Effector CD8-positive, alpha-beta T cell (primary cell): ENCODE data around the gene DENND1B.
"Not testable (repeated sequence)": the region's sequence is repeated elsewhere in the genome, so short reads cannot be mapped to it uniquely, and the experiment has no call there.

ENCODE experiments used
- DNase-seq: peaks from one replicate; lab custom pipeline; 2025; lab: John Stamatoyannopoulos, UW

DENND1B gene

GRCh38 chr1:197553281-197553680 is 222.0 kb downstream of the DENND1B start:
- no peak for DNase-seq

DNA sequence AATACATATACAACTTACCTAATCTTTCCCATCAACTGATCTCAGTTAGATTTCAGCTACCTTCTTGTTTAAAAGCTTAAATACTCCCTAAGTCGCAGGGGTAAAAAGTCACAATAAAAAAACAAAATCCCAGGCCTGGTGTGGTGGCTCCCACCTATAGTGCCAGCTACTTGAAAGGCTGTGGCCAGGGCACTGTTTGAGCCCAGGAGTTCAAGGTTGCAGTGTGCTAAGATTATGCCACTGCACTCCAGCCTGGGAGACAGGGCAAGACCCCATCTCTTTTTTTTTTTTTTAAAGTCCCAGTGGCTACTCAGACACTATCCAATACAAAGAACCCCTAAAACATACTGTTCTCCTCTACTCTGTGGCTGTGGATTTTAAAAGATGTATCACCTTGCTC is 228.3 kb downstream of the DENND1B start:
- DNase-seq = no peak

DNA sequence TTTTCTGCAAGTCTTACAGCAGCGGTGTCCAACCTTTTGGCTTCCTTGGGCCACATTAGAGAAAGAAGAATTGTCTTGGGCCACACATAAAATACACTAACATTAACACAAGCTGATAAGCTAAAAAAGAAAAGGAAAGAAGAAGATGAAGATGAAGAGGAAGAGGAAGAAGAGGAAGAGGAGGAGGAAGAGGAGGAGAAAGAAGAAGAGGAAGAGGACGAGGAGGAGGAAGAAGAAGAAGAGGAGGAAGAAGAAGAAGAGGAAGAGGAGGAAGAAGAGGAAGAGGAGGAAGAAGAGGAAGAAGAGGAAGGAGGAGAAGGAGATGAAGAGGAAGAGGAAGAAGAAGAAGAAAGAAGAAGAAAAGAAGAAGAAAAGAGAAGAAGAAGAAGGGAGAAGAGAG is 230.7 kb downstream of the DENND1B start:
- no peak for DNase-seq

DNA sequence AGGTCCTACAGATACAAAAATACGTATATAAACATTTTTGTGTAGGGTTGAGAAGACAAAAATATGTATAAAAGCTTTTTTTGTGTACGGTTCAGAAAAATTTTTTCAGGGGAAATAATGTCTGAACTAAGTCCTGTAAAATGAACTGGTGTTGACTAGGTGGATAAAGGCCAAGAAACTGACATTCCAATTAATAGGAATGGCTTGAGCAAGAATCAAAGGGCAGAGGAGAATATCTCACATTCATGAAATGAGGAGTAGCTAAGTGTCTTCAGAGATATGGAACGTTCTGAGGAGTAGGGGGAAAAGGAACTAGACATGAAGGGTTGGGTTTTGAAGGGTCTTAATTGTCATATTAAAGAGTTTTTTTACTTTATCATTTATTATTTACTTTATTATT is 231.2 kb downstream of the DENND1B start:
- no peak for DNase-seq

- DNase-seq = no peak
Measured at GRCh38 chr1:197541411-197541810, 233.9 kb downstream of the DENND1B start.

GRCh38 chr1:197526736-197527371 is 248.4 kb downstream of the DENND1B start:
- DNase-seq = no peak

GRCh38 chr1:197521118-197521739 is 254.1 kb downstream of the DENND1B start:
- DNase-seq = no peak

GRCh38 chr1:197519741-197520334 is 255.4 kb downstream of the DENND1B start:
- DNase-seq = no peak

DNA sequence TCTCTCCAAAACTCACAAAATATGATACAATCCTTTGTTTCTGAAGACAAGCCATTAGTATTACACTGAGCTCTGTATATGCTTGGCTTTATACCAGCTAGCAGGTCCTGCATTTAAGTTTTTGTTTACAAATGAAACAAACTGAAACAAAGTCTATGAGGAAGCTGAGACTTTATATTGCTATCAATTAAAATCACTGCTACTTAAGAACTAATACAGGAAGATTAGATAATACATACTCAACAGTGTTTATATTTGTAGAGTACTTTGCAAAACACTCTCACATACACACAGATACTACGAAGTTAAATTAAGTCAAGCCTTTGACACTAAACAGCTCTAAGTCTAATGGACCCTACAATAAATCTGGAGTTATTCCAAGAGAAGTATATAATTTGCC is 259.9 kb downstream of the DENND1B start:
- DNase-seq = no peak

GRCh38 chr1:197510691-197511378 is 264.4 kb downstream of the DENND1B start:
- no peak for DNase-seq

DNA sequence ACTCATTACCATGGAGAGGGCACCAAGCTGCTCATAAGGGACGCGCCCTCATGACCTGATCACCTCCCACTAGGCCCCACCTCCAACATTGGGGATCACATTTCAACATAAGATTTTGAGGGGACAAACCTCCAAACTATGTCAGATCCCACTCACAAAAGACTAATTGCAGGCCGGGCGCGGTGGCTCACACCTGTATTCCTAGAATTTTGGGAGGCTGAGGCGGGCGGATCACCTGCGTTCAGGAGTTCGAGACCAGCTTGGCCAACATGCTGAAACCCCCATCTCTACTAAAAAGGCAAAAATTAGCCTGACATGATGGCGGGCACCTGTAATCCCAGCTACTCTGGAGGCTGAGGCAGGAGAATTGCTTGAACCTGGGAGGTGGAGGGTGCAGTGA is 278.6 kb downstream of the DENND1B start:
- DNase-seq = no peak

- DNase-seq = not testable (repeated sequence)
Measured at GRCh38 chr1:197491505-197491904, 283.8 kb downstream of the DENND1B start.

- DNase-seq = no peak
Measured at GRCh38 chr1:197486946-197487345, 288.3 kb downstream of the DENND1B start.

DNA sequence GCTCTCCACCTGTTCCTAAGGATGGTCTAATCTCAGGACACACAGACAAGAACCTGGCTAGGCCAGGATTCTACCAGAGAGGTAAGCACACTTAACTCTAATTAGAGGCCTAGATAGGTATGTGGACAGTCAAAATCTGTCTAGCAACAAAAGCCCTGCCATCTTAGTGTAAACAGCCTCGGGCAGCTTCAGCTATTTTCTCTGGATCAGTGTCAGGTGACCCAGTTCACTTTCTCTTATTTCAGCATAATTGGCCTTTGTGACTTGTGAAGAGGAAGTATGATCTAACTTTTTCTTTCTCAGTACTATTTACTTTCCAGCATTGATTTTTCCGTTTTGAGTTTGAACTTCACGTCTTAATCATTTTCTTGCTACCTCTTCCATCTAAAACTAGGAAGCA is 289.5 kb downstream of the DENND1B start:
- no peak for DNase-seq

DNA sequence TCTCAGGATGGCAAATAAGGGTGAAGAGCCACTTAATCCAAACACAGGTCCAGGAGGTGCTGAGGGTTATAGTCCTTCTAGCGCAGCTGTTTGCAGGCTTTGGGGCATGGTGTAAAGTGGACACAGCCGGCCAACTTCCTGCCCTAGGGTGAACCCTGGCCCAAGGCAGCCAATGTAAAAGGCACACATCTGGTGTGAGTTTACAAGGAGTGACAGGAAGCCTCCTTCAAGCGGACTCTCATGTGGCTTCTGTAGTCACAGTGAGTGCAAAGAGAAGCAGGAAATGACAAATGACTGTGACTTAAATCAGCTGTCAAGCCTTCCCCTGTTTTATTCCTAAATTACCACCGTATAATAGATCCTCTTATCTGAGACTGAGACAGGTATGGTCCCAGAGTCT is 294.2 kb downstream of the DENND1B start:
- DNase-seq = no peak

- DNase-seq = no peak
Measured at GRCh38 chr1:197480446-197480845, 294.8 kb downstream of the DENND1B start.

DNA sequence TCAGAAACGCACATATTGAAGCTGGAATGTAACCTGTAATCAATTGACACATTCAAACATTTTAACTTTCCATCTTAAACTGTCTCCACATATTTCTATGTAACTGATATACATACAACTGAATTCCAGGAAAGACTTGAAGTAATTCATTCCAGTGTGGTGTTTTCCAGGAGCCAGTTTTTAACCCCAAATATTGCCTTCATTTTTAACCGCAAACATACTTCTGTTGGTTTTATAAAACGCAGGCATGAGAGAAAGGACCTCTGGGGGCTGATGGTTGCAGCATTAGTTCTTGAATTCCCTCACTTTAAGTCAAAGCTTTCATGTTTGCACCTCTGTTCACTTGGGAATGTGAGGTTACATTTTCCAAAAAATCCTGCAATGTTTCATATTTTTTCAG is 303.1 kb downstream of the DENND1B start:
- no peak for DNase-seq

- no peak for DNase-seq
Measured at GRCh38 chr1:197471248-197471985, 303.9 kb downstream of the DENND1B start.

DNA sequence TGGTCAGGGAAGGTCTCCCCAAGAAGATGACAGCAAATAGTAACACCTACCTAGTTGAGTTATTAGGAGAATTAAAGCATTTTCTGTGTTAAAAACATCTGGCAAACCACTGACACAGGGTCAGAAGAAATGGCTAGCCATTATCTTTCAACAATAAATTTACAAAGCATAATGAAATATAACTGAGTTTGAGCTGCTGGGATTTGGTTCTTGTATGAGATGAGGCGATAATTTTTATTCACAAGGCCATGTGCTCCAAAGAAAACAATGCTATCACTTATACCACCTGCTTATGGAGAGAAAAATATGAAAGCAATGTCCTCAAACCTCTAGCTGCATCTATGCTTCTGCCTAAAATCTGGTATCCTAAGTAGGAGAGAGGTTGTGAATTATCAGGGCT is 304.9 kb downstream of the DENND1B start:
- DNase-seq = no peak

DNA sequence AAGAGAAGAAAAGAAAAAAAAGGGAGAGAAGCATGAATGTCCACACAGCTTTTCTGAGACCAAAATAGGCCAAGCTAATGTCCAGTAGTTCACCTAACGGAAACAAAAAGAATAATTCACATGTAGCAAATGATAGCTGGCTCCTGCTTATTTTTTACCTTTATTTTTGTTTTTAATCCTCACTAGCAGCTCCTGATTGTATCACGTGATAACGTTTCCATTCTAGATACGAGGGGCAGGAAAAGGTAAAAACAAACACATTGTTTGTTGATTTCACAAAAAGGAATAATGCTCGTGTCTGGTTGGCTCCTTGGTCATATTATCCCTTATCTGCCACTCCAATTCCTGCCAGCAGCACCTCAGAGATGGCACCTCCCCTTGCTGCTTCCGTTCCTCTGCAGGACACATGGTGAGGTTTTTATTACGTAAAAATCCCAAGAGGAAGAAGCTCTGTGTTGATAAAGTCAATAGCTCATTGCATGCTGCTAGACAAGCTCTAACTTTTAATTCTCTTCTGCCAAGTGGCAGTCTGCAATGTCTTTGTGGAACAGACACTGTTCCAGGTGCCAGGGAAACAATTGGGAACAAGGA is 305.6 kb downstream of the DENND1B start:
- no peak for DNase-seq

DNA sequence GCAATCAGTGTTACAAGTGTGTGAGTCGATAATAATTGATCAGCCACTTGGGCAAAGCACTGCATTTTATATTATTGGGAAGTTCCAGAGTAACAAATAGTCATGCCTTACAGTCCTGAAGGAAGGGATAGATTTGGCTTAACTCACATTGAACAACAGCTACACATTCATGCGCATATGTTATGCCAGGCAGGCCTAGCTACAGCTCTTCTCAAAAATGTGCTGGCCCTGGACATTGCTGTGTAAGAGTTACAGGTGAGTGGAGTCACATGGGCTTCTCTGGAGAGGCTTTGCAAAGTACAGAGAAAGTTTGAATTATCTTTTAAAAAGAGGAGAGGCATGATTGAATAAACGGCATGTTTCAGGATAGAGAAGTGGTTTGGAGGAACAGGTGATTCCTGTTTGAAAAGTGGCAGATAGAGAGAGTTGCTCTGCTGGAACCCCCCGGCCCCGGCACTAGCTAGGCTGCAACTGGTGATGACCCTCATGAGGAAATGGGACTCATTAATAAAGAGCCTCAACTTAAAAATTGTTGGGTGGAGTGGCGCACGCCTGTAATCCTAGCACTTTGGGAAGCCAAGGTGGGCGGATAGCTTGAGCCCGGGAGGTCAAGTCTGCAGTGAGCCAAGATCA is 306.6 kb downstream of the DENND1B start:
- DNase-seq = no peak
